Activated T-cell treated with anti-CD3 and anti-CD28 coated beads, Interleukin-2, amount 50 U/mL, for 24 hours (primary cell): Measurements from ENCODE around the gene CLEC4C.

Source experiments
- DNase-seq: peaks from one replicate; pipeline ENCODE4 v3.0.0-alpha.2; 2020
- H3K27ac Mint-ChIP-seq: 2 replicates; pipeline ENCODE4 v1.8.0; 2020; ENCODE audit warnings: mild to moderate bottlenecking, mixed read lengths
- H3K27me3 Mint-ChIP-seq: 2 replicates; pipeline ENCODE4 v1.8.0; 2020; ENCODE audit warnings: mixed read lengths
- H3K36me3 Mint-ChIP-seq: 2 replicates; pipeline ENCODE4 v1.8.0; 2020; ENCODE audit warnings: low read depth, mixed read lengths
- H3K4me1 Mint-ChIP-seq: 2 replicates; pipeline ENCODE4 v1.8.0; 2020; ENCODE audit warnings: low read depth, mixed read lengths
- H3K4me3 Mint-ChIP-seq: 2 replicates; pipeline ENCODE4 v1.8.0; 2020; ENCODE audit warnings: mild to moderate bottlenecking, moderate library complexity, mixed read lengths
- H3K9me3 Mint-ChIP-seq: 2 replicates; pipeline ENCODE4 v1.8.0; 2020; ENCODE audit warnings: mixed read lengths

The CLEC4C gene

DNA sequence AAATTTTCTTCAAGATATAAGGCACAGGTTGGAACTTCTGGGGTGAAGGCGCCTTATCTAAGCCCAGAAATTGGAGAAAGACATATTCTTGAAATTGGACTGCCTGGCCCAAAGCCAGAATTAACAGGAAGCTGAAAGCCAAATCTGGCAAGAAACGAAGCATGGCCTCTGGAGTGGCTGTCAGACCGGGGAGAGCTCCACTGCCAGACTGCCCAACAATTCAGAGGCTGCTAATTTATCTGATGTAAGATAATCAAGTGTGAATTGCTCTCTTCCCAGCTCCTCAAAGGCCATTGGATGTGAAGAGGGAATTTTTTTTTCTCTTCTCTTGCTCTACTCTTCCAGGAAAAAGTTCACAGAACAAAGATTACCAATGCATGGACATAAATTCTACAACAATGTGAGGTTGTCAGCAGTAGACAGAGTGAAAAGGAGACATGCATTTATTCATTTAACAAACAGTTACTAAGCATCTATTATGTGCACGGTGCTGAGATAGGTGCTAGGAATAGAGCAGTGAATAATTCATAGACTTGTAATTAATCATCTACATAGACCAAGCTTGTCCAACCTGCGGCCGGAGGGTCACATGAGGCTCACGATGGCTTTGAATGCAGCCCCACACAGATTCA lies 51.5 kb downstream of the CLEC4C start, which contains the start of gene GDF3:
Gene GDF3 (minus strand): TSS at position 210 of the 632 bp plus-strand sequence. CDS start 47 bp downstream, at position 163.
- Mint-ChIP-seq H3K27me3 (peaks cover 17% of the 10 kb centered on the region), H3K4me3 (no peak within 1 kb of the TSS), H3K27ac (no peak within 1 kb of the TSS), H3K9me3 (no peaks in the 10 kb centered on the region), H3K4me1 (peaks cover 9% of the 10 kb centered on the region), H3K36me3 (no peaks in the 10 kb centered on the region)
- no peak for DNase-seq

DNA sequence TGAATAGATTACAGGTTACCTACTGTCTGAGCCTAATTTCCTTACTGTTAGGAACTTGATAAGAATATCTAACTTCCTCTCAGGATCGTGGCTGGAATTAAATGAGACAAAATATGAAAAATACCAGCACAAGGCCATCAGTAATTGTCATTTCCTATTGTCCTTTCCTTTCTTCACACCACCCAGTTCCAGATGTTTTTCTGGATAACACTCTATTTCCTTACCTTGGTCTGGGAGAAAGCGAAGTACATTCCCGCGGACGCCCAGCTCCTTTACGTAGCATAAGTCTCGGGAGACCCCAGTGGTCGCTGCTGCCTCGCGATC lies 52.0 kb downstream of the CLEC4C start:
- Mint-ChIP-seq H3K36me3 (no peaks in the 10 kb centered on the region), H3K27me3 (peaks cover 17% of the 10 kb centered on the region), H3K4me3 (no peak overlapping the region), H3K4me1 (peaks cover 9% of the 10 kb centered on the region), H3K27ac (no peak overlapping the region), H3K9me3 (no peaks in the 10 kb centered on the region)
- no peak for DNase-seq

DNA sequence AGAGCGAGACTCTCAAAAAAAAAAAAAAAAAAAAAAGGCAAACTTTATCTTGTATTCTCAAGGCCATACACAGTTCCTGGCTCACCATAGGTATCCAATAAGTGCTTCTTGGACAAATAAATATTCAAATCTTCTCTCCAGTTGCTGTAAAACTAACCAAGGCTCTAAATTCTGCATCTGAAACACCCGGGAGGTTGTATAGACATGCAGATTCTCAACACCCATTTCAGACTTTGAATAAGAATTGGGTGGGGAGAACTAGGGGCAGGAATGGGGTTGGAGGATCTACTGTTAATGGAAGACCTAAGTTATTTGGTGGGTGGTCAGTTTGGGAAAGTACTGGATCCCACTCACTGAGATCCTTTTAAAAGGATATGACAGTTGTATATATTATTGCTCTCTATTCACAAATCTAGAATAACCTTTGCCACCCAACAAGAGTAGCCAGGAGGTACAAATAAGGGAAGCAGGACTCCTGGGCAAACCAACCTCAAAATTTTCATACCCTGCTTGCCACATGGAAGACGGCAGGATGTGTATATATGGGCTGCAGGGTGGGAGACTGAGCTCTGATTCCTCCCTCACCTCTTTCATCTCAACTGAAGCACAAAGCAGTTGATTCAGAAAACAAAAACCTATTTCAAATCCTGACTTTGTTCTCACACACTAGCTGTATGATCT lies 52.5 kb downstream of the CLEC4C start:
- Mint-ChIP-seq H3K9me3 (no peaks in the 10 kb centered on the region), H3K4me1 (peaks cover 9% of the 10 kb centered on the region), H3K27me3 (peaks cover 17% of the 10 kb centered on the region), H3K36me3 (no peaks in the 10 kb centered on the region), H3K4me3 (no peak overlapping the region), H3K27ac (no peak overlapping the region)
- no peak for DNase-seq

DNA sequence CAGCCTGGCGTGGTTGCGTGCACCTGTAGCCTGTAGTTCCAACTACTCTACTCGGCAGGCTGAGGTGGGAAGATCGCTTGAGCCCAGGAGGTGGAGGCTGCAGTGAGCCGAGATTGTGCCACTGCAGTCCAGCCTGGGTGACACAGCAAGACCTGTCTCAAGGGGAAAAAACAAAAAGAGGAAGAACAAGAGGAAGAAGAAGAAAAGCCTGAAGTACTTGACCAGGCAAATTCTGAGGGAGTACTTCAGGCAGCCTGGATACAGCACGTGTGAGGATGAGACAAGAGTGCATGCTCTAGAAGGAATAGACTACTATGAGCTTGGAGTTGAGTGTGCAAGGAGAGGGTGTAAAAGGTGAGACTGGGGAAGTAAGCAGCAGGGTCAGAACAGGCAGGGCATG lies 53.4 kb downstream of the CLEC4C start:
- Mint-ChIP-seq H3K27me3 (peaks cover 17% of the 10 kb centered on the region), H3K4me1 (peaks cover 9% of the 10 kb centered on the region), H3K4me3 (no peak overlapping the region), H3K9me3 (no peaks in the 10 kb centered on the region), H3K36me3 (no peaks in the 10 kb centered on the region), H3K27ac (no peak overlapping the region)
- no peak for DNase-seq

GRCh38 chr12:7681535-7681934 lies 65.6 kb downstream of the CLEC4C start:
- H3K27ac Mint-ChIP-seq = no peak overlapping the region
- peaks cover 11% of the 10 kb centered on the region for H3K4me1 Mint-ChIP-seq
- no peak overlapping the region for H3K4me3 Mint-ChIP-seq
- DNase-seq = no peak
- H3K27me3 Mint-ChIP-seq = peaks cover 4% of the 10 kb centered on the region
- no peaks in the 10 kb centered on the region for H3K36me3 Mint-ChIP-seq
- no peaks in the 10 kb centered on the region for H3K9me3 Mint-ChIP-seq
